Measurements from ENCODE around the gene MIGA2.

The MIGA2 gene

DNA sequence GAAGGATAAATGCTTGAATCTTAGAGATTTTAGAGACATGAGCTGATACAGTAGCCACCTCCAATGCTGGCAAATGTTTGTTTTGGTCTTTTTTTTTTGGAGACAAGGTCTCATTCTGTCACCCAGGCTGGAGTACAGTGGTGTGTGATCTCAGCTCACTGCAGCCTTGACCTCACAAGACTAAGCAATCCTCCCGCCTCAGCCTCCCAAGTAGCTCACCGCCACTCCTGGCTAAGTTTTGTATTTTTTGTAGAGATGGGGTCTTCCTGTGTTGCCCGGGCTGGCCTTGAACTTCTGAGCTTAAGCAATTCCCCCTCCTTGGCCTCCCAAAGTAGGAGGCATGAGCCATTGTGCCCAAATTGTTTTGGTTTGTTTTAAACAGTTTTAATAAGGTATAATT, 37.7 kb downstream of the MIGA2 start:
- DNase-seq = no peak

DNA sequence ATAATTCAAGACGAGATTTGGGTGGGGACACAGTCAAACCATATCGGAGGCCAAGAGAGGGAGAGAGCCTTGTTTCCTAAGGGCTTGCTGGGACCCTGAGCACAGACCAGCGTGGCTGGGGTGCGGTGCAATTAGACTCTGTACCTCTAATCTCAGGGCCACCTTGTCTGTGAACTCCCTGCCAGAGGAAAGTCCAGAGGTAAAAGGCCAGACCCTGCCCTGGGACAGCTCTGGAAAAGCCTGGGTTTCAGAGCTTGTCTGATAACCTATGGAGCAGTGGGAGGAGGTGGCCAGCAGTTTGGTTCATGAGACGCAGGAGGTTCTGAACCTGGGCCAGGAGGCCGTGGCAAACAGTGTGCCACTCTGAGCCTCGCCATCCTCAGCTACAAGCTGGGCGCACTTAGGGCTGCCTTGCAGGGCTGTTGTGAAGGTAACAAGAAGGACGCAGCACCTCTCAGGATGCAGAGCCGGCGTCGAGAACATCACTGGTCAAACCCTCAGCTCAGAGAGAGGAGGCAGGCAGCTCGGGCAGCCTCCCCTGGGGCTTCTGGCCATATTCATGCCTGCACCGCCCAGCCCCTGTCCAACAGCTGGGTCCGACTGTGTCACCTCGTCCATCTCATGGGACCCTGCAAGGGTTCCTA, 39.7 kb downstream of the MIGA2 start:
- no peak for DNase-seq

- DNase-seq = no peak
These were observed 40.2 kb downstream of the MIGA2 start for GRCh38 chr9:129076640-129077037.

DNA sequence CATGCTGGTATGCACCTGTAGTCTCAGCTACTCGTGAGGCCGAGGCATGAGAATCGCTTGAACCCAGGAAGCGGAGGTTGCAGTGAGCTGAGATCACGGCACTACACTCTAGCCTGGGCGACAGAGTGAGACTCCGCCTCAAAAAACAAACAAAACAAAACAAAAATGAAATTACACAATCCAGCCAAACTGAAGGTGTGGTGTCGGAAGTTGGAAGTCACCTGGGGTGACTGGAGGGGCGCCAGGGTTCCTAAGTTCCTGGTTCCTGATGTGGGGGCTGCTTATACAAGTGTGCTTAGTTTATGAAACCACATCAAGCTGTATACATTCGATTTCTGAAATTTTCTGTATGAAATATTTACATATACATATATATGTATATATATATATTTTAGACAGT, 40.8 kb downstream of the MIGA2 start:
- DNase-seq = no peak

GRCh38 chr9:129078691-129079503, 42.5 kb downstream of the MIGA2 start:
- no peak for DNase-seq

- DNase-seq = no peak
These were observed 43.4 kb downstream of the MIGA2 start for GRCh38 chr9:129079829-129080228.

GRCh38 chr9:129080298-129080600, 43.8 kb downstream of the MIGA2 start:
- no peak for DNase-seq

DNA sequence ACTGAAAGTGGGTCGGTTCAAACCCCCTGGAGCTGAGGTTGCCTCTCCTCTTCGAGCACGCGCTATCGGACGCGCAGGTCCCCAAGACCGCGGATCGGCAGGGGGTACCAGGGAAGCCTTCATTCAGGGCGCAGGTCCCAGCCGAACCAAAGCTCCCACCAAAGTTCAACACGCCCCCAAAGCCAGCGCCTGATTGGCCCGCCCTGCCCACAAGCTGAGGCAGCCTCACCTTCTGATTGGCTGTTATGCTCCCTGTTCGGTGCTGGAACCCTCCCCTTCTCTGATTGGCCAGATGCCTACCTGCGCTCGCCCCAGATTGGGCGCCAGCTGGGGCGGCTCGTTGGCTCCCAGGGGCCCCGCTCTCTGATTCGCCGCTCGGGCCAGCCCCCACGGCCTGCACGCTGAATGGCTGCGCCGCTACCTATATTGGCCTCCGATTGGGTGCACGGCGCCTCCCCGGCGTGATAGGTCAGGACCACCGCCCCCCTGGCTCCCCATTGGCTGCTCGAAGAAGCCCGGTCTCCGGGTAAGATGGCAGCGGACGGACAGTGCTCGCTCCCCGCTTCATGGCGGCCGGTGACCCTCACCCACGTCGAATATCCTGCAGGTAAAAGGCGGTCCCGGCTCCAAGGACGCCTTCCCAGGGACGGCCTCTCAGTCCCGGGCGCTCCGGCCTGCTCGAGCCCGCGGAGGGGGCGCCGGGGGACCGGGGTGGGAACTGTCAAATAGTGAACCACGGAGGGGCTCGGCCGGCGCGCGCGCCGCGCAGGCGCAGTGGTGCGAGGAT, 44.4 kb downstream of the MIGA2 start, which contains the start of gene DOLPP1:
Gene DOLPP1, plus strand, starts transcription at position 511 of the 787 bp plus-strand sequence. Its CDS starts 21 bp downstream, at position 532.
- DNase-seq = peak; percentile 89 to 95

- DNase-seq = no peak
These were observed 45.0 kb downstream of the MIGA2 start for GRCh38 chr9:129081388-129081904.

DNA sequence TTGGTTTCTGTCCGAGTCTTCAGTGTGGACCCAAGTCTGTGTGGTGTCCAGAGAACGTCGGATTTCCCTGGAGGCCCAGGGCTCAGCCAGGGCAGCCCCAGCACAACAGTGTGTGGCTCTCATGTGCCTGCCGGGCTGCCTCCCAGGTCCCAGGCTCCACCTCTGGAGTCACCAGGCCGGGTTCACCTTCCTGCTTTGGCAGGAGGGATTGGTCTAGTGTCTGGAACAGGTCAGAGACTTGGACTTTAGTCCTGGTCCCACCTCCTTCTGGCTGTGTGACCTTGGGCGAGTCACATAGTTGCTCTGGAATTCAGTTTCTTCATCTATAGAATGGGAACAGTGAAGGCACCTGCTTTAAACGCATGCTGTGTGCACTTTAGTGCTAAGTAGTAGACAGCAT, 47.7 kb downstream of the MIGA2 start:
- no peak for DNase-seq

- no peak for DNase-seq
These were observed 52.8 kb downstream of the MIGA2 start for GRCh38 chr9:129089246-129089645.

DNA sequence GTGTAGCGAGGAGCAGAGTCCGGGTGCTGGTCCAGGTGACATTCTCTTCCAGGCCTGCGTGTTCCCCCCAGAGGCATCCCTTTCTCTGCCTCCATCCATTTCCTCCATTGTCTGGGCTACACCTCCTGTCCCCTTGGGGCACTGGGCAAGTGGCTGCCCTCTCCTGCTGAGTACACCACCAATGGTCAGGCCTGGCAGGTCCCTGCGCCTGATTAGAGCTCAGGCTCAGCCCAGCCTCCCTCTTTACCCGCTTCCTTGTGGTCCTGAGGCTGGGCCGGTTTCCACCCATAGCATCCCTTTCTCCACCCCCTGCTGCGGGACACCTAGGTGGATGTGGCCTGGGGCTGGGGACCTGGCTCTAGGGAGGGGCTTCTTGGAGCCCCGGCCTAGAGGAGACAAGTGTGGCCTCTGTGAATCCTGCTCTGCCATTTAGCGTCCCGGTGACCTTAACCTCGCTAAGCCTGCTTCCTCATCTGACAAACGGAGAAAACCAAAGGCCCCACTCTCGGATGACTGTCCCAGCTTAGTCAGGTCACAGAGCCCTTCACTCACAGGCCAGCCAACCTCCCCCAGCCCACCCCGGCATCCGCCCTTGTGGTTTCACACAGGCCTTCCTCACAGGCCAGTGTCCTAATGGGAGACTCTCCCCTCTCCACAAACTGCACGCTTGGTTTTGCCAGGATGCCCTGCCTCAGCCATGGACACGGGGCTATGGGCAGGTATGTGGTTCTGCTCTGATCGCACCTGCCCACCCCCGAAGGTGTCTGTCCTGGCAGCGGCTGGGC, 57.4 kb downstream of the MIGA2 start:
- DNase-seq = no peak

DNA sequence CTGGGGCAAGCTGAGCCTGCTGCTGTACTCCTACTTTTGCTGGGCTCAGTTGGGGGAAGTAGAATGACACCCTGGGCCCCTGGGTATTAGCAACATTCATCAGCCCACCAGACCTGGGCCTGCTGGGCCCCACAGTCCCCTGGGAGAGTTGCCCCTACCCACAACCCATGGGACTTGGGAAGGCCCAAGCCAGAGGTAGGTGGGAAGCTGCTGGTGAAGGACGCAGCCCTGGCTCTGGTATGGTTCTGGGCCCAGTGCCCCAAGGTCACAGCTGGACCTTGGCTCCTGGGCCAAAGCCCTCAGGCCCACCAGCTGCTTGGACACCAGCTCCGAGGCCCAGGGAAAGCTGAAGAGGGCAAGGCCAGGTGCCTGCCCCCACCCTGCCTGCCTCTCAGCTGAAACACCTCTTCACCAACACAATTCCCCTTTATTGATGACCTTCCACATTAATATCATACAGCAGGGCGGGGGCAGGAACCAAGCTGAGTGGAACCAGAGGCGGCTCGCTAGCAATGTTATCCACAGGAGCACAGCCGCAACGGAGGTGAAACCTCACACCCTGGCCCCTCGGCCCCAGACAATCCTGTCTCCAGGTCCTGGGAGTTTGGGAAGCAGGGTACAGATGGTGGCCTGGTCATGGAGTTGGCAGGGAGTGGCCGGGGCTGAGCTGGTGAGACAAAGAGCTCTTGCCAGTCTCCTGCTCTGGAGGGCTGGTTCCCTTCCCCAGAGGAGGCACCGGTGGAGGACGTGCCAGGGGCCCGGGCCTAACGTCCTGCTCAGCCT, 58.2 kb downstream of the MIGA2 start:
- DNase-seq = no peak

GRCh38 chr9:129095170-129095667, 58.8 kb downstream of the MIGA2 start:
- DNase-seq = no peak

DNA sequence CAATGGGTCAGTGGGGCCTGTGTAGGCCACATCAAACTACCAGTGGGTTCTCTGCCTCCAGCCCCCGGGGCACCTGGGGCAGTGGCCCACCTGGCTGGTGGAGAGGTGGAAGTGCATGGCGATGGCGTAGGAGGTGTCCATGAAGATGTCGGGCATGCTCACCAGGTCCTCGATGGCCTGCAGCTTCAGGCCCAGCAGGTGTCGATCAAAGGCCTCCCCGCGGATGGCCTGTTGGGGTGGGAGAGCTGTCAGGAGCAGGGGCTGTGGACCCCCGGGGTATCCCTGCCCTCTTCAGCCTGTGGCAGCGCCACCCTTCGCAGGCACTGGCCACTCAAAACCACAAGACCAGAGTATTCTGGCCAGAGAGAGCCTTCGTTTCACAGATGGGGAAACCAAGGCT, 59.5 kb downstream of the MIGA2 start:
- no peak for DNase-seq

- no peak for DNase-seq
These were observed 61.4 kb downstream of the MIGA2 start for GRCh38 chr9:129097671-129098306.

DNA sequence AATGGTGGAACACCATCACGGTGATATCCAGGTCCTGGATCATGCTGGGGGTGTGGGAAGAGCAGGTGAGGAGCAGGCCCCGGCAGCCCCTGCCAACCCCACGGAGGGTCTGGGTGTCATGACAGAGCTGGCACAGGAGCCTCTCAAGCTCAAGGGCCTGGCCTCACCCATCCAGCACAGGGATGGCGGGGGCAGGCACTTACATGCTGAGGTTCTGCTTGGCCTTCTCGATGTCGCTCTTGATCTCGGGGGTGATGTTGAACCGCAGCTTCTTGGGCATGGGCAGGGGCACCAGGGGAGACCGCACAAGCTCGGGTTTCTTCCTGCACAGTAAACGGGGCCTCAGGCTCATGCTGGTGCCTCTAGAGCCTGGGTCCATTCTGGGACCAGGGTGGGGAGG, 61.9 kb downstream of the MIGA2 start:
- DNase-seq = no peak

GRCh38 chr9:129100383-129101169, 64.2 kb downstream of the MIGA2 start:
- no peak for DNase-seq

- no peak for DNase-seq
These were observed 64.9 kb downstream of the MIGA2 start for GRCh38 chr9:129101279-129101678.

GRCh38 chr9:129102095-129102525, 65.7 kb downstream of the MIGA2 start:
- no peak for DNase-seq
